Measurements from ENCODE around the gene GPR132.

GPR132 gene

GRCh38 chr14:105060751-105061427 is 4.3 kb downstream of the GPR132 start:
- no peaks in the 10 kb centered on the region for H3F3A ChIP-seq (ENCODE audit: low read depth)

GRCh38 chr14:105059925-105060565 is 5.2 kb downstream of the GPR132 start:
- H3K9ac ChIP-seq (ENCODE audit: low read depth, low read length, poor library complexity, severe bottlenecking): peak overlapping the region; percentile 70

More at GRCh38 chr14:105060751-105061427, 4.3 kb downstream of the GPR132 start:
- Histone ChIP-seq H3K4me2 (ENCODE audit: low read depth, low read length, poor library complexity, severe bottlenecking) (peak overlapping the region; percentile 67), H3K79me2 (ENCODE audit: insufficient read depth, low read length) (peaks cover 7% of the 10 kb centered on the region; the same call in 1 of the 2 replicates), H2AFZ (ENCODE audit: low read length) (no peak overlapping the region), H4K20me1 (ENCODE audit: insufficient read depth, low read length, poor library complexity, severe bottlenecking) (no peaks in the 10 kb centered on the region), H3K4me1 (ENCODE audit: insufficient read depth, low read length, poor library complexity, severe bottlenecking) (peaks cover 51% of the 10 kb centered on the region), H3K9ac (ENCODE audit: low read depth, low read length, poor library complexity, severe bottlenecking) (peak overlapping the region; percentile 70), H3K9me2 (replicated peaks; ENCODE audit: low read depth, low read length) (no peaks in the 10 kb centered on the region), H3K36me3 (ENCODE audit: insufficient read depth, low read length) (no peaks in the 10 kb centered on the region), H3K27me3 (ENCODE audit: insufficient read depth, low read length, poor library complexity, severe bottlenecking) (no peaks in the 10 kb centered on the region), H3K9me3 (ENCODE audit: insufficient read depth, low read depth, low read length) (no peaks in the 10 kb centered on the region), H3K4me3 (ENCODE audit: low read length, poor library complexity, severe bottlenecking) (peak overlapping the region; percentile 47)
- TF ChIP-seq, protein P1, sequence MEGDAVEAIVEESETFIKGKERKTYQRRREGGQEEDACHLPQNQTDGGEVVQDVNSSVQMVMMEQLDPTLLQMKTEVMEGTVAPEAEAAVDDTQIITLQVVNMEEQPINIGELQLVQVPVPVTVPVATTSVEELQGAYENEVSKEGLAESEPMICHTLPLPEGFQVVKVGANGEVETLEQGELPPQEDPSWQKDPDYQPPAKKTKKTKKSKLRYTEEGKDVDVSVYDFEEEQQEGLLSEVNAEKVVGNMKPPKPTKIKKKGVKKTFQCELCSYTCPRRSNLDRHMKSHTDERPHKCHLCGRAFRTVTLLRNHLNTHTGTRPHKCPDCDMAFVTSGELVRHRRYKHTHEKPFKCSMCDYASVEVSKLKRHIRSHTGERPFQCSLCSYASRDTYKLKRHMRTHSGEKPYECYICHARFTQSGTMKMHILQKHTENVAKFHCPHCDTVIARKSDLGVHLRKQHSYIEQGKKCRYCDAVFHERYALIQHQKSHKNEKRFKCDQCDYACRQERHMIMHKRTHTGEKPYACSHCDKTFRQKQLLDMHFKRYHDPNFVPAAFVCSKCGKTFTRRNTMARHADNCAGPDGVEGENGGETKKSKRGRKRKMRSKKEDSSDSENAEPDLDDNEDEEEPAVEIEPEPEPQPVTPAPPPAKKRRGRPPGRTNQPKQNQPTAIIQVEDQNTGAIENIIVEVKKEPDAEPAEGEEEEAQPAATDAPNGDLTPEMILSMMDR (conservative IDR thresholded peaks at IDR 0.05; ENCODE audit: low read length): no peak
- no peak for TF ChIP-seq EZH2phosphoT487 (IDR thresholded peaks at IDR 0.05; ENCODE audit: borderline replicate concordance)

DNA sequence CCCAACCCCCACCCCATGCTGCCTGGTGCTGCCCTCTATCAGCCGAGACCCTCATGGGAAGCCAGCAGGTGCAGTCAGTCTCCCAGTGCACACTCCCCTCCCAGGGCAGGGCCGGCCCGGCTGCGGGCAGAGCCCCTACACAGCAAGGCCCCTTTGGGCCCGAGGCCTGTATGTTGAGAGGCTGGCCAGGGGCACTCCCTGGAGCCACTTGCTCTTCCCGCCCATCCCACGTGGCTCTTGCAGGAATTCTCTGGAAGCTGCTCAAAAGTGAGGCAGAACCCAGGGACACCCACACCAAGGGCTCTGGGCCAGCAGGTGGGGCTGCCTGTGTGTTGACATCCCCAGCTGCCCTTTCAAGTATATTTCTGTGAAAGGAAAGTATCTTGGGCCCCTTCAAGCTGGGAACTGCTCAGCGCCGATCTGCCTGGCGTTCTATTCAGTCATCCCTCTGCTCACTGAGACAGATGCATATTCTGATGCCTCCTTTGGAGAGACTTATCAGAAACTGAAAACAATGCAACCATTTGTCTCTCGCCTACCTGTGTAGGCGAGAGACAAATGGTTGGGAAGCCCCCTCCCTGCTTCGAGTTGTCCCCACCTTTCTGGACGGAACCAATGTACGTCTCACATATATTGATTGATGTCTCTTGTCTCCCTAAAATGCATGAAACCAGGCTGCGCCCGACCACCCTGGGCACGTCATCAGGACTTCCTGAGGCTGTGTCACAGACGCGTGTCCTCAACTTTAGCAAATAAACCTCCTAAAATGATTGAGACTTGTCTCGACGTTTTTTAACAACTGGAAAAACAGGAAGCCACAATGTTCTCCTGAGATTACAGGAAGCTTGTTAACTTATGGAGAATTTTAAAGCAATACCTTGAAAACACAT is 6.0 kb downstream of the GPR132 start:
- Histone ChIP-seq H3K9me3 (ENCODE audit: insufficient read depth, low read depth, low read length) (no peaks in the 10 kb centered on the region), H3K4me3 (ENCODE audit: low read length, poor library complexity, severe bottlenecking) (peak overlapping the region; percentile 47), H3K4me2 (ENCODE audit: low read depth, low read length, poor library complexity, severe bottlenecking) (peak overlapping the region; percentile 67), H3K27me3 (ENCODE audit: insufficient read depth, low read length, poor library complexity, severe bottlenecking) (no peaks in the 10 kb centered on the region), H4K20me1 (ENCODE audit: insufficient read depth, low read length, poor library complexity, severe bottlenecking) (no peaks in the 10 kb centered on the region), H3K9ac (ENCODE audit: low read depth, low read length, poor library complexity, severe bottlenecking) (peak overlapping the region; percentile 70), H3K79me2 (ENCODE audit: insufficient read depth, low read length) (peaks cover 3% of the 10 kb centered on the region; the same call in 1 of the 2 replicates), H3K36me3 (ENCODE audit: insufficient read depth, low read length) (no peaks in the 10 kb centered on the region), H3F3A (ENCODE audit: low read depth) (no peaks in the 10 kb centered on the region), H3K4me1 (ENCODE audit: insufficient read depth, low read length, poor library complexity, severe bottlenecking) (peaks cover 36% of the 10 kb centered on the region), H2AFZ (ENCODE audit: low read length) (no peak overlapping the region), H3K9me2 (replicated peaks; ENCODE audit: low read depth, low read length) (no peaks in the 10 kb centered on the region)
- TF ChIP-seq, protein P1 (conservative IDR thresholded peaks at IDR 0.05; ENCODE audit: low read length): peak; percentile 32; the same call in 1 of the 2 replicates
- no peak for TF ChIP-seq EZH2phosphoT487 (IDR thresholded peaks at IDR 0.05; ENCODE audit: borderline replicate concordance)

More at GRCh38 chr14:105059925-105060565, 5.2 kb downstream of the GPR132 start:
- H3K79me2 ChIP-seq (ENCODE audit: insufficient read depth, low read length): peaks cover 7% of the 10 kb centered on the region; the same call in 1 of the 2 replicates
- H3K36me3 ChIP-seq (ENCODE audit: insufficient read depth, low read length): no peaks in the 10 kb centered on the region
- H3K9me2 ChIP-seq (replicated peaks; ENCODE audit: low read depth, low read length): no peaks in the 10 kb centered on the region
- no peaks in the 10 kb centered on the region for H3K27me3 ChIP-seq (ENCODE audit: insufficient read depth, low read length, poor library complexity, severe bottlenecking)
- H3K4me1 ChIP-seq (ENCODE audit: insufficient read depth, low read length, poor library complexity, severe bottlenecking): peaks cover 43% of the 10 kb centered on the region
- no peak overlapping the region for H2AFZ ChIP-seq (ENCODE audit: low read length)
- TF ChIP-seq EZH2phosphoT487 (IDR thresholded peaks at IDR 0.05; ENCODE audit: borderline replicate concordance): no peak
- TF ChIP-seq, protein P1 (conservative IDR thresholded peaks at IDR 0.05; ENCODE audit: low read length): no peak
- H3F3A ChIP-seq (ENCODE audit: low read depth): no peaks in the 10 kb centered on the region
- no peaks in the 10 kb centered on the region for H4K20me1 ChIP-seq (ENCODE audit: insufficient read depth, low read length, poor library complexity, severe bottlenecking)
- peak overlapping the region; percentile 67 for H3K4me2 ChIP-seq (ENCODE audit: low read depth, low read length, poor library complexity, severe bottlenecking)
- H3K9me3 ChIP-seq (ENCODE audit: insufficient read depth, low read depth, low read length): no peaks in the 10 kb centered on the region
- peak overlapping the region; percentile 47 for H3K4me3 ChIP-seq (ENCODE audit: low read length, poor library complexity, severe bottlenecking)
